Pancreas (tissue), 10 donors: Measurements from ENCODE around the gene SIL1. TPM values are rescaled to one million over a fixed set of nuclear protein-coding genes. Genes with fewer than 3 reads are reported as not detected.

Experiments
- ATAC-seq, 4 donors: fragments of 200-7000 bp; cut with Tn5 transposase; one replicate each; pipeline versions ENCODE4 v1.8.0 to v1.9.1; 2020; ENCODE audit warnings: mild to moderate bottlenecking in 4 of 4, moderate library complexity in 4 of 4
- DNase-seq, 6 donors: peaks; one replicate each; pipeline ENCODE4 v3.0.0-alpha.2; 2020
- FAIRE-seq: peaks from 2 replicates; lab custom pipeline; 2012; peaks lifted over from hg19 to GRCh38; lab: Jason Lieb, UNC
- H3K27ac ChIP-seq, 4 donors: fragments of 200-600 bp; sonication (generic); 1 replicate in 3 of 4; 2 replicates in 1 of 4; pipeline versions ENCODE4 v1.5.0 to v1.8.0; 2020
- H3K27me3 ChIP-seq, 4 donors: fragments of 200-600 bp; one replicate each; pipeline ENCODE4 v1.8.0; 2021
- H3K36me3 ChIP-seq, 3 donors: fragments of 200-600 bp; sonication (generic) in 1 of 3; one replicate each; pipeline versions ENCODE4 v1.5.0 to v1.8.0; 2020 to 2021
- H3K4me1 ChIP-seq, 3 donors: fragments of 200-600 bp; one replicate each; pipeline ENCODE4 v1.8.0; 2021
- H3K4me3 ChIP-seq, 4 donors: fragments of 200-600 bp; sonication (generic) in 2 of 4; one replicate each; pipeline versions ENCODE4 v1.5.0 to v1.8.0; 2020 to 2021
- H3K9me3 ChIP-seq, 4 donors: fragments of 200-600 bp; one replicate each; pipeline ENCODE4 v1.8.0; 2021
- WGBS, 2 donors: extraction: QIAGEN DNeasy Blood & Tissue Kit; methylation state at CpG; one replicate each; pipeline ENCODE4 v1.1.7; 2013; 5-methylcytosine and 5-hydroxymethylcytosine counted together
- intact Hi-C, 3 donors: fragments of 100-400 bp; cut with DNase I; formaldehyde crosslinking; loops; one replicate each; pipeline versions ENCODE4 v1.11.1 to v1.14.2; 2022
- polyA plus RNA-seq, 2 donors: library from polyadenylated mRNA; stranded (reverse); fragments of 200-250 nt; gene quantifications; one replicate each; pipeline ENCODE4 v1.2.3, GENCODE V29; 2013
- total RNA-seq, 6 donors: library from RNA; stranded (reverse); fragmentation: NEBNext Ultra II Directional in 4 of 6; extraction: Animal tissue kit (Norgen Biotek cat#: 25700) in 4 of 6; gene quantifications; one replicate each; pipeline versions ENCODE4 v1.2.1 to v1.2.4, GENCODE V29; 2021 to 2023
- TF ChIP-seq, protein P1 (sequence below), 4 donors: fragments of 200-600 bp; sonication (generic) in 3 of 4; IDR thresholded peaks; one replicate each; pipeline versions ENCODE4 v1.5.0 to v1.8.0; 2021; ENCODE audit warnings: antibody characterized with exemption in 4 of 4
- donor health status: healthy with polysubstance abuse.
- donor health status: DM: no; HTN: no; CAD: no; lungs with moderate emphysema.
- donor health status: DM: no; HTN: no; CAD: no.
- donor health status: control.
- donor health status: control.
- donor health status: Bipolar disorder and iron deficiency.
- donor health status: DM: yes; HTN: yes; CAD: no.
- donor health status: DM: no; HTN: no; CAD: no.
- donor health status: DM: no; HTN: no; CAD: no.
- donor health status: DM: yes; HTN: yes; CAD: no.

SIL1 gene
- total and polyA plus RNA-seq, 8 donors: 38.6 to 119 (median 55.0) TPM

DNA sequence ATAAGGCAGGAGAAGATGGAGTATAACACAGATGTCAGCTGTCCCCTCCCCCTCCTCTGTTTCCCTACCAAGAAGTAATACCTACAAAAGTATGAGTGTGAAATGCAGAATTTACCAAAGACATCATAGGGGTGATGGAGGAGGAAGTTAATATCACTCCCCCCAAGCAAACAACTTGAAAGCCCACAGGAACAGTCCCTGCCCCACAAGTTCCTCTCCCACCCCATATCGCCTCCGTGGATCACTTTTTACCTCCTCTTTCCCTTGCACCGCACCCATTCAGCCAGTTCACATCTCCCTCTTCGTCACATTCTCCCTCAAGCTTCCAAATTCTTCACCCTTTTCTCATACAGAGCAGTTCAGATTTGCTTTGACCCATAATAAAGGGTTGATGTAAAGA lies 7.0 kb upstream of the SIL1 start:
- TF ChIP-seq, protein P1, sequence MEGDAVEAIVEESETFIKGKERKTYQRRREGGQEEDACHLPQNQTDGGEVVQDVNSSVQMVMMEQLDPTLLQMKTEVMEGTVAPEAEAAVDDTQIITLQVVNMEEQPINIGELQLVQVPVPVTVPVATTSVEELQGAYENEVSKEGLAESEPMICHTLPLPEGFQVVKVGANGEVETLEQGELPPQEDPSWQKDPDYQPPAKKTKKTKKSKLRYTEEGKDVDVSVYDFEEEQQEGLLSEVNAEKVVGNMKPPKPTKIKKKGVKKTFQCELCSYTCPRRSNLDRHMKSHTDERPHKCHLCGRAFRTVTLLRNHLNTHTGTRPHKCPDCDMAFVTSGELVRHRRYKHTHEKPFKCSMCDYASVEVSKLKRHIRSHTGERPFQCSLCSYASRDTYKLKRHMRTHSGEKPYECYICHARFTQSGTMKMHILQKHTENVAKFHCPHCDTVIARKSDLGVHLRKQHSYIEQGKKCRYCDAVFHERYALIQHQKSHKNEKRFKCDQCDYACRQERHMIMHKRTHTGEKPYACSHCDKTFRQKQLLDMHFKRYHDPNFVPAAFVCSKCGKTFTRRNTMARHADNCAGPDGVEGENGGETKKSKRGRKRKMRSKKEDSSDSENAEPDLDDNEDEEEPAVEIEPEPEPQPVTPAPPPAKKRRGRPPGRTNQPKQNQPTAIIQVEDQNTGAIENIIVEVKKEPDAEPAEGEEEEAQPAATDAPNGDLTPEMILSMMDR (IDR thresholded peaks at IDR 0.05): no peak
- Histone ChIP-seq H3K36me3 (no peaks in the 10 kb centered on the region), H3K9me3 (no peaks in the 10 kb centered on the region), H3K4me3 (no peak overlapping the region), H3K27ac (no peak overlapping the region), H3K4me1 (no peaks in the 10 kb centered on the region), H3K27me3 (no peaks in the 10 kb centered on the region)
- no peak for FAIRE-seq
- DNase-seq: no peak
- intact Hi-C loops: no loop called here
- 86 to 91% methylated on average over 4 of the region's 4 CpGs for WGBS, 2 donors
- no peak for ATAC-seq

DNA sequence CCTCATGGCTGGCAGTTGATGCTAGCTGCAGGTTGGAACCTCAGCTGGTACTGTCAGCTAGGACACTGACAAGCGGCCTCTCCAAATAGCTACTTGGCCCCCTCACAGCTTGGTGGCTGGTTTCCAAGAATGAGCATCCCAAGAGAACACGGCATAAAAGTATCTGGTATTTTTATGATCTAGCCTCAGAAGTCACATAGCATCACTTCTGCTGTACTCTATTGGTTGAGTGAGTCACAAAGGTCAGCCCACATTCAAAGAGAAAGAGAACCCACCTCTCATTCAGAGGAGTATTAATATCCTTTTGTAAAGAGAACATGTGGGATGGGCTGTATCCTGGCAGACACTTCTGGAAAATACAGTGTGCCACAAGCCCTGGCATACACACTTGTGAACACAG lies 6.0 kb upstream of the SIL1 start:
- intact Hi-C loops: no loop called here
- TF ChIP-seq, protein P1 (IDR thresholded peaks at IDR 0.05): no peak

DNA sequence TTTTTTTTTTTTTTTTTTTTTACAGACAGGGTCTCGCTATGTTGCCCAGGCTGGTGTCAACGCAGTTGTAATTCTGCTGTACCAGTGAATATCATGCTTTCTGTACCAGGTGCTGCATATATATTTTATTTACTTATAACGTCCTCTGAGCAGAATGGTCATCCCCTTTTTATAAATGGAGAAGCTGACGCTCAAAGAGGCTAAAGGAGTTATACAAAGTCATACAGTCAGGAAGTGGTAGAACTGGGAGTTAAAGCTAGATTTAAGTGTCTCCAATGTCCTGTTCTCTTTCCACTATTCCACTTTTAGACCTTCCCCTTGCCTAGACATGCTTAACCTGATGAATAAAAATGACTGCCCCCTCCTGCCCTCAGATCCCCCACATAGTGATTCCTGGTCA lies 1.2 kb upstream of the SIL1 start:
- no peaks in the 10 kb centered on the region for H3K27me3 ChIP-seq
- no peak for DNase-seq
- no peaks in the 10 kb centered on the region for H3K36me3 ChIP-seq
- no peak overlapping the region for H3K27ac ChIP-seq
- FAIRE-seq: no peak
- 95% methylated on average over 4 of the region's 4 CpGs for WGBS, 2 donors
- no peak for ATAC-seq
- intact Hi-C loops: no loop called here
- H3K4me1 ChIP-seq: no peaks in the 10 kb centered on the region
- no peaks in the 10 kb centered on the region for H3K9me3 ChIP-seq
- TF ChIP-seq, protein P1 (IDR thresholded peaks at IDR 0.05): no peak
- no peak overlapping the region for H3K4me3 ChIP-seq

More for the DNA sequence above, 6.0 kb upstream of the SIL1 start:
- WGBS, 2 donors: 83 to 88% methylated on average over 2 of the region's 2 CpGs
- Histone ChIP-seq H3K9me3 (no peaks in the 10 kb centered on the region), H3K4me1 (no peaks in the 10 kb centered on the region), H3K27ac (no peak overlapping the region), H3K36me3 (no peaks in the 10 kb centered on the region), H3K27me3 (no peaks in the 10 kb centered on the region), H3K4me3 (no peak overlapping the region)
- FAIRE-seq: no peak
- DNase-seq: no peak
- no peak for ATAC-seq

DNA sequence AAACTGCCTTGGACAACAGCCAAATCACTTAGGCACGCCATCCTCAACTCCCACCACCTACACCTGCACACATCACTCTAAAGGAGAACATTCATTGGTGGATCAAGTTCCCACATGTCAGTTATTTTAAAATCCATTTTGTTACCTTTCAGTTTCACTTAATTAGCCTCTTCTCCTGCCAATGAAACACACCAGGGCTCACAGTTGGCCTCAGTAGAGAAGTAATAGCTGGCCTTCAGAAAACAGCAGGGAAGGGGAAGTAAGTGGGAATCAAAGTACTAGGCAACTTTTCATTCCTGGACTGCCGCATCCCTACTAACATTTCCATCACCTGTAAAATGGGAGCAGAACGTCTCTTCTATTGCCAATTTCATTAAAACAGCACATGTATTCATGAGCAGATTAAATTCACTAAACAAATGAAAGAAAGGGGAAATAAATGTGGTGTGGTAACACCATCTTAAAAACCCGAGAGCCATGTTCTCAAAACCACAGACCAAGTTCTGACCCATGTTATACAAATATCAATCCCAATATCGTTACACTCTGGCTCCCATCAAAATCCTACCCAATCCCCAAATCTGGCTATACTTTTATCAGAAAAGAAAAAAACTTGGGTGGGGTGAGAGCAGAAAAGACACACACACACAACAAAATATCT lies 1.7 kb downstream of the SIL1 start:
- Histone ChIP-seq H3K4me3 (peak overlapping the region in 2 of 4 donors; percentile 65 to 74), H3K4me1 (no peaks in the 10 kb centered on the region), H3K9me3 (no peaks in the 10 kb centered on the region), H3K36me3 (no peaks in the 10 kb centered on the region), H3K27ac (peak overlapping the region in 1 of 4 donors; percentile 15), H3K27me3 (no peaks in the 10 kb centered on the region)
- ATAC-seq (no peak), FAIRE-seq (no peak), DNase-seq (no peak)
- WGBS, 2 donors: 77 to 93% methylated on average over 5 of the region's 5 CpGs
- intact Hi-C loops: no loop called here
- TF ChIP-seq, protein P1 (IDR thresholded peaks at IDR 0.05): no peak

DNA sequence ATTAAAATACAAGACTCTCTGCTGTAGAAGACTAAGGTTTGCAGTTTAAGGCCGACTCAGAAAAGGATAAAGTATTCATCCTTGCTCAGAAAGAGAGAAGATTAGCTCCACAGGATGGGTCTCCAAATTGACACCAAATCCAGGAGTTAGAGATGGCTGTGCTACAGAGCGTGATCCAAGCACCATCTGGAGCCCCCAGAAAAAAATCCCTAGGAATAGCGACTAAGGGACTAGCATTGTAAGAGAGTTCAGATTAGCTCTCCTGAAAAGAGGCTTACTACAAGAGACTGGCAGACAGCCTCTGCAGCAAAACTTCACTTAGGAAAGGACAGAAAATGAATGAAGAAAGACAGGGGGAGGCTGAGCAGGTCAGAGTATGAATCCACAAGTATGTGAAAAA lies 3.7 kb downstream of the SIL1 start:
- 88 to 95% methylated on average over 3 of the region's 3 CpGs for WGBS, 2 donors
- TF ChIP-seq, protein P1 (IDR thresholded peaks at IDR 0.05): no peak
- Histone ChIP-seq H3K27ac (no peak overlapping the region), H3K27me3 (no peaks in the 10 kb centered on the region), H3K36me3 (no peaks in the 10 kb centered on the region), H3K4me1 (no peaks in the 10 kb centered on the region), H3K4me3 (no peak overlapping the region), H3K9me3 (no peaks in the 10 kb centered on the region)
- FAIRE-seq: no peak
- no peak for DNase-seq
- intact Hi-C loops: no loop called here
- no peak for ATAC-seq
